Activated CD4-positive, CD25-positive, alpha-beta regulatory T cell treated with anti-CD3 and anti-CD28 coated beads, Interleukin-2, amount 50 U/mL, for 16 hours (primary cell): Measurements from ENCODE around the gene CCDC188.

Experiments used
- DNase-seq: peaks from one replicate; pipeline ENCODE4 v3.0.0-alpha.2; 2020; ENCODE audit warnings: low read depth, low spot score

Gene CCDC188

GRCh38 chr22:20150381-20151275 is at the start of gene CCDC188:
CCDC188 (minus strand) TSS chr22:20151055; CDS start chr22:20150986, 69 bp downstream.
- no peak for DNase-seq

- DNase-seq: no peak
Observed at GRCh38 chr22:20199906-20200305, 49.1 kb upstream of the CCDC188 start.

GRCh38 chr22:20199413-20199842 is 48.6 kb upstream of the CCDC188 start:
- no peak for DNase-seq

GRCh38 chr22:20198557-20199319 is 47.9 kb upstream of the CCDC188 start:
- no peak for DNase-seq

GRCh38 chr22:20197407-20198030 is 46.7 kb upstream of the CCDC188 start:
- no peak for DNase-seq

- DNase-seq: no peak
Observed at GRCh38 chr22:20196094-20196842, 45.4 kb upstream of the CCDC188 start.

GRCh38 chr22:20194681-20195593 is 44.1 kb upstream of the CCDC188 start:
- DNase-seq: no peak

GRCh38 chr22:20193761-20194494 is 43.1 kb upstream of the CCDC188 start:
- no peak for DNase-seq

GRCh38 chr22:20192972-20193760 is 42.3 kb upstream of the CCDC188 start:
- no peak for DNase-seq

GRCh38 chr22:20192293-20192971 is 41.6 kb upstream of the CCDC188 start:
- DNase-seq: no peak

- no peak for DNase-seq
Observed at GRCh38 chr22:20191803-20192202, 40.9 kb upstream of the CCDC188 start.

- no peak for DNase-seq
Observed at GRCh38 chr22:20191000-20191515, 40.2 kb upstream of the CCDC188 start.

- no peak for DNase-seq
Observed at GRCh38 chr22:20188567-20188877, 37.7 kb upstream of the CCDC188 start.

- no peak for DNase-seq
Observed at GRCh38 chr22:20187777-20188566, 37.1 kb upstream of the CCDC188 start.

GRCh38 chr22:20186871-20187546 is 36.2 kb upstream of the CCDC188 start:
- DNase-seq: no peak

- no peak for DNase-seq
Observed at GRCh38 chr22:20186183-20186870, 35.5 kb upstream of the CCDC188 start.
